SK-N-SH (cell line): ENCODE results near the gene ATXN2. TPM values are rescaled to one million over a fixed set of nuclear protein-coding genes. Genes with fewer than 3 reads are reported as not detected.

Experiments
- CTCF ChIA-PET: fragments of 300-600, 350-600 bp; formaldehyde crosslinking; extraction: SDS; loops from one replicate; lab custom pipeline; 2021; lab: Yijun Ruan, JAX
- POLR2A ChIA-PET: fragments of 350-600 bp; sonication (Branson Sonifier 250); formaldehyde crosslinking; extraction: SDS; loops from one replicate; lab custom pipeline; 2020; ENCODE audit warnings: antibody characterized with exemption, inconsistent platforms; lab: Yijun Ruan, JAX
- DNase-seq: peaks from one replicate; pipeline ENCODE4 v3.0.0; 2012
- H2AFZ ChIP-seq: fragments of 200-600 bp; sonication (generic); 2 replicates; pipeline ENCODE4 v1.8.1; 2016; ENCODE audit warnings: antibody characterized with exemption, mild to moderate bottlenecking, low read depth
- H3F3A ChIP-seq: fragments of 200-600 bp; sonication (generic); replicated peaks from 2 replicates; pipeline ENCODE3; 2016; ENCODE audit warnings: antibody characterized with exemption, mild to moderate bottlenecking; ENCODE audit not compliant: insufficient read depth
- H3K27ac ChIP-seq, 2 experiments: fragments of 200-500 bp in 1 of 2; fragments of 200-600 bp in 1 of 2; sonication (Bioruptor generic) in 1 of 2; sonication (generic), shearing (Covaris generic) in 1 of 2; 2 replicates each; pipeline versions ENCODE4 v1.5.1 to v1.6.1; 2014 to 2016; ENCODE audit warnings: low read depth in 2 of 2, inconsistent platforms in 1 of 2, low read length in 1 of 2, mild to moderate bottlenecking in 1 of 2, mixed read lengths in 1 of 2
- H3K27me3 ChIP-seq: fragments of 200-600 bp; sonication (generic), shearing (Covaris generic); 2 replicates; pipeline ENCODE4 v1.6.1; 2016; ENCODE audit warnings: mixed run types; ENCODE audit not compliant: insufficient read depth
- H3K36me3 ChIP-seq, 2 experiments: fragments of 200-500 bp in 1 of 2; fragments of 200-600 bp in 1 of 2; sonication (Bioruptor generic) in 1 of 2; sonication (generic) in 1 of 2; replicated peaks in 1 of 2; 2 replicates each; pipeline versions ENCODE3 to v1.5.1; 2014 to 2016; ENCODE audit warnings: low read length in 1 of 2, mild to moderate bottlenecking in 1 of 2; ENCODE audit not compliant: insufficient read depth in 2 of 2, control insufficient read depth in 1 of 2
- H3K4me1 ChIP-seq, 2 experiments: fragments of 200-500 bp in 1 of 2; fragments of 200-600 bp in 1 of 2; sonication (Bioruptor generic) in 1 of 2; sonication (generic), shearing (Covaris generic) in 1 of 2; 2 replicates each; pipeline versions ENCODE4 v1.5.1 to v1.6.1; 2014 to 2016; ENCODE audit warnings: low read depth in 1 of 2, low read length in 1 of 2, mixed run types in 1 of 2; ENCODE audit not compliant: insufficient read depth in 2 of 2, control insufficient read depth in 1 of 2
- H3K4me2 ChIP-seq: fragments of 200-600 bp; sonication (generic), shearing (Covaris generic); 2 replicates; pipeline ENCODE4 v1.6.1; 2017; ENCODE audit warnings: mixed run types
- H3K4me3 ChIP-seq, 2 experiments: fragments of 200-500 bp in 1 of 2; fragments of 200-600 bp in 1 of 2; sonication (Bioruptor generic) in 1 of 2; sonication (generic), shearing (Covaris generic) in 1 of 2; 2 replicates each; pipeline versions ENCODE4 v1.5.1 to v1.8.1; 2014 to 2016; ENCODE audit warnings: low read depth in 2 of 2, inconsistent platforms in 1 of 2, low read length in 1 of 2, mild to moderate bottlenecking in 1 of 2, mixed read lengths in 1 of 2, moderate library complexity in 1 of 2
- H3K79me2 ChIP-seq: fragments of 200-600 bp; sonication (generic); 2 replicates; pipeline ENCODE4 v1.8.1; 2017; ENCODE audit warnings: mild to moderate bottlenecking; ENCODE audit not compliant: insufficient read depth
- H3K9ac ChIP-seq: fragments of 200-600 bp; sonication (generic); 2 replicates; pipeline ENCODE4 v1.6.1; 2017; ENCODE audit warnings: mixed run types
- H3K9me2 ChIP-seq: fragments of 200-600 bp; sonication (generic); 2 replicates; pipeline ENCODE4 v1.6.1; 2017; ENCODE audit warnings: mixed run types
- H3K9me3 ChIP-seq: fragments of 200-600 bp; sonication (generic); 2 replicates; pipeline ENCODE4 v1.6.1; 2017; ENCODE audit warnings: mixed run types, mild to moderate bottlenecking, moderate library complexity
- H4K20me1 ChIP-seq: fragments of 200-600 bp; sonication (generic); 2 replicates; pipeline ENCODE4 v1.6.1; 2017; ENCODE audit warnings: mild to moderate bottlenecking, mixed run types; ENCODE audit not compliant: insufficient read depth
- EP300 ChIP-seq, 2 experiments: IDR thresholded peaks; 2 replicates each; pipeline versions ENCODE4 v1.4.0 to v1.6.1; 2012; ENCODE audit warnings: borderline replicate concordance in 1 of 2, low read depth in 1 of 2, low read length in 1 of 2
- FOSL2 ChIP-seq: IDR thresholded peaks from 2 replicates; pipeline ENCODE4 v1.4.0; 2012; ENCODE audit warnings: low read depth, mild to moderate bottlenecking, moderate library complexity, borderline replicate concordance
- GABPA ChIP-seq: IDR thresholded peaks from 2 replicates; pipeline ENCODE4 v1.4.0; 2012; ENCODE audit warnings: low read depth, mild to moderate bottlenecking
- GATA2 ChIP-seq: sonication (generic); formaldehyde crosslinking; IDR thresholded peaks from 2 replicates; pipeline ENCODE4 v1.5.0; 2020; ENCODE audit warnings: mild to moderate bottlenecking, missing genetic modification reagents
- MXI1 ChIP-seq: IDR thresholded peaks from 2 replicates; pipeline ENCODE4 v1.6.1; 2012; ENCODE audit warnings: mild to moderate bottlenecking, low read depth, low read length, improper control_type of control experiment
- POLR2AphosphoS5 ChIP-seq: IDR thresholded peaks from 2 replicates; pipeline ENCODE4 v1.6.1; 2012; ENCODE audit warnings: low read depth, low read length
- RAD21 ChIP-seq: IDR thresholded peaks from 2 replicates; pipeline ENCODE4 v1.6.1; 2012; ENCODE audit warnings: mild to moderate bottlenecking, low read length
- RFX5 ChIP-seq: IDR thresholded peaks from 2 replicates; pipeline ENCODE4 v1.6.1; 2012; ENCODE audit warnings: mild to moderate bottlenecking, improper control_type of control experiment, low read length
- SIN3A ChIP-seq: IDR thresholded peaks from 2 replicates; pipeline ENCODE4 v1.6.1; 2012; ENCODE audit warnings: low read depth, mild to moderate bottlenecking, low read length, moderate library complexity, borderline replicate concordance
- YY1 ChIP-seq: IDR thresholded peaks from 2 replicates; pipeline ENCODE4 v1.4.0; 2012; ENCODE audit warnings: low read depth, mild to moderate bottlenecking
- WGBS: methylation state at CpG from one replicate; pipeline ENCODE4 v1.1.6; 2017; ENCODE audit warnings: low lambda C conversion rate; 5-methylcytosine and 5-hydroxymethylcytosine counted together
- polyA plus RNA-seq, 3 experiments: library from polyadenylated mRNA; depleted of rRNA; stranded (reverse); fragments of >200 nt; gene quantifications; 2 replicates each; pipeline ENCODE4 v1.2.3, GENCODE V29; 2012

The ATXN2 gene
- polyA plus RNA-seq, 1 of the 3 experiments (the other 2 are of a cell fraction), result 35.7 TPM

- peak overlapping the region in 1 of 2 experiments; percentile 87; a peak in 1 of 4 replicates for H3K27ac ChIP-seq
- H3K9ac ChIP-seq, result no peak overlapping the region; the same call in 1 of the 2 replicates
- no peak for TF ChIP-seq YY1
- no peak for TF ChIP-seq RAD21
- TF ChIP-seq POLR2AphosphoS5, result no peak
- no peak for TF ChIP-seq GABPA
- TF ChIP-seq RFX5, result no peak
- TF ChIP-seq SIN3A, result no peak
- no peak for TF ChIP-seq EP300 (IDR thresholded peaks at IDR 0.05; ENCODE audit: borderline replicate concordance in 1 of 2, low read depth in 1 of 2, low read length in 1 of 2)
- H3K9me3 ChIP-seq, result no peaks in the 10 kb centered on the region
- H3K4me1 ChIP-seq, result peaks cover 52 to 60% of the 10 kb centered on the region in 2 experiments; a peak in 3 of 4 replicates
- H3F3A ChIP-seq, result peaks cover 42% of the 10 kb centered on the region
- H3K27me3 ChIP-seq, result no peaks in the 10 kb centered on the region
- H2AFZ ChIP-seq, result no peak overlapping the region
- peaks cover 73% of the 10 kb centered on the region for H3K79me2 ChIP-seq
- ChIA-PET CTCF (interaction anchor here (8.8 to 19.6 kb wide), 2 partner anchors 10 to 43 kb away, joined by 98 to 618 read pairs; no protein-coding TSS in a partner anchor), POLR2A (no interaction called here)
- no peaks in the 10 kb centered on the region for H3K9me2 ChIP-seq
- 0 out of 2 replicates have a peak, but pooled peaks cover 3% of the 10 kb centered on the region for H4K20me1 ChIP-seq
- no peak for DNase-seq
- 100% methylated on average over 1 of the region's 1 CpG for WGBS
- peak overlapping the region in 1 of 2 experiments; percentile 92; a peak in 2 of 4 replicates for H3K4me3 ChIP-seq
- no peaks in the 10 kb centered on the region for H3K36me3 ChIP-seq
- H3K4me2 ChIP-seq, result peak overlapping the region; percentile 99
Observed at GRCh38 chr12:111408116-111408440, 191.0 kb downstream of the ATXN2 start.

- peaks cover 68% of the 10 kb centered on the region for H3K79me2 ChIP-seq
- H3K27ac ChIP-seq, result peak overlapping the region; percentile 1 to 87; a peak in 2 of 4 replicates
- H3K4me2 ChIP-seq, result peak overlapping the region; percentile 99
- WGBS, result 87% methylated on average over 8 of the region's 9 CpGs
- H3K4me3 ChIP-seq, result peak overlapping the region; percentile 92
- CTCF ChIA-PET, result interaction anchor here (0.8 to 19.6 kb wide), 4 partner anchors 9 to 122 kb away, joined by 3 to 618 read pairs (median 50); no protein-coding TSS in a partner anchor
- POLR2A ChIA-PET, result no interaction called here
- H3K9me3 ChIP-seq, result no peaks in the 10 kb centered on the region
- TF ChIP-seq FOSL2 (no peak), MXI1 (0 out of 2 replicates have a peak, but pooled peaks have one; percentile 30), GABPA (no peak), GATA2 (CRISPR knock-in tag) (no peak)
- TF ChIP-seq, all 33 proteins: peak for 1
- Histone ChIP-seq H3K27me3 (no peaks in the 10 kb centered on the region), H4K20me1 (0 out of 2 replicates have a peak, but pooled peaks cover 3% of the 10 kb centered on the region), H3K36me3 (no peaks in the 10 kb centered on the region), H3K9ac (peak overlapping the region; percentile 92), H2AFZ (no peak overlapping the region), H3K9me2 (no peaks in the 10 kb centered on the region), H3K4me1 (peaks cover 52 to 54% of the 10 kb centered on the region in 2 experiments; a peak in 3 of 4 replicates), H3F3A (peaks cover 40% of the 10 kb centered on the region)
- DNase-seq, result peak; percentile 43
Observed at GRCh38 chr12:111407377-111408115, 191.6 kb downstream of the ATXN2 start.
